Measurements from ENCODE around the gene ZNF710. TPM values are rescaled to one million over a fixed set of nuclear protein-coding genes. Genes with fewer than 3 reads are reported as not detected.
A peak's percentile ranks its signal among the peaks of the same experiment; 100 is the strongest.

ZNF710 gene
- total RNA-seq, 4 donors from 2014 or later = 9.0 to 15.6 (median 11.2) TPM

- Histone ChIP-seq H3K27me3 (no peaks in the 10 kb centered on the region), H3K4me1 (peaks cover 0 to 24% (median 8%) of the 10 kb centered on the region in 4 donors), H3K9me3 (no peaks in the 10 kb centered on the region), H3K27ac (peak overlapping the region in 1 of 4 donors; percentile 16), H3K4me3 (no peak overlapping the region), H3K36me3 (peaks cover 0 to 3% (median 0%) of the 10 kb centered on the region in 3 donors)
- DNase-seq (ENCODE audit: low spot score in 2 of 2) = no peak
- TF ChIP-seq EP300 (IDR thresholded peaks at IDR 0.05) = no peak
- no peak for TF ChIP-seq CTCF (IDR thresholded peaks at IDR 0.05)
- TF ChIP-seq POLR2A (IDR thresholded peaks at IDR 0.05) = no peak
- WGBS, 2 donors = 82 to 91% methylated on average over 1 of the region's 1 CpG
Measured at GRCh38 chr15:90029024-90029423, 27.9 kb downstream of the ZNF710 start.

GRCh38 chr15:90030376-90030775 is 29.3 kb downstream of the ZNF710 start:
- TF ChIP-seq POLR2A (IDR thresholded peaks at IDR 0.05) (no peak), EP300 (IDR thresholded peaks at IDR 0.05) (no peak), CTCF (IDR thresholded peaks at IDR 0.05) (no peak)
- no peak overlapping the region for H3K4me3 ChIP-seq
- no peak for DNase-seq (ENCODE audit: low spot score in 2 of 2)
- H3K27ac ChIP-seq = no peak overlapping the region
- H3K27me3 ChIP-seq = no peaks in the 10 kb centered on the region
- H3K36me3 ChIP-seq = peaks cover 0 to 3% (median 0%) of the 10 kb centered on the region in 3 donors
- no peaks in the 10 kb centered on the region for H3K9me3 ChIP-seq
- peaks cover 0 to 36% (median 15%) of the 10 kb centered on the region in 4 donors for H3K4me1 ChIP-seq
- WGBS, 2 donors = 85 to 92% methylated on average over 8 of the region's 8 CpGs

- no peak for DNase-seq (ENCODE audit: low spot score in 2 of 2)
- Histone ChIP-seq H3K9me3 (no peaks in the 10 kb centered on the region), H3K27ac (no peak overlapping the region), H3K4me1 (peaks cover 0 to 44% (median 18%) of the 10 kb centered on the region in 4 donors), H3K36me3 (peaks cover 0 to 3% (median 0%) of the 10 kb centered on the region in 3 donors), H3K4me3 (no peak overlapping the region), H3K27me3 (no peaks in the 10 kb centered on the region)
- TF ChIP-seq EP300 (IDR thresholded peaks at IDR 0.05) = peak in 1 of 2 donors; percentile 27
- no peak for TF ChIP-seq POLR2A (IDR thresholded peaks at IDR 0.05)
- no peak for TF ChIP-seq CTCF (IDR thresholded peaks at IDR 0.05)
- WGBS, 2 donors = 56% methylated on average over 8 of the region's 8 CpGs
Measured at GRCh38 chr15:90031231-90031791, 30.2 kb downstream of the ZNF710 start.

GRCh38 chr15:90033006-90033405 is 31.9 kb downstream of the ZNF710 start:
- Histone ChIP-seq H3K27ac (peak overlapping the region in 1 of 4 donors; percentile 80), H3K27me3 (no peaks in the 10 kb centered on the region), H3K4me3 (no peak overlapping the region), H3K9me3 (no peaks in the 10 kb centered on the region), H3K4me1 (peaks cover 0 to 61% (median 34%) of the 10 kb centered on the region in 4 donors), H3K36me3 (peaks cover 0 to 3% (median 0%) of the 10 kb centered on the region in 3 donors)
- no peak for TF ChIP-seq CTCF (IDR thresholded peaks at IDR 0.05)
- no peak for TF ChIP-seq POLR2A (IDR thresholded peaks at IDR 0.05)
- TF ChIP-seq EP300 (IDR thresholded peaks at IDR 0.05) = no peak
- no peak for DNase-seq (ENCODE audit: low spot score in 2 of 2)
- WGBS, 2 donors = 80 to 85% methylated on average over 5 of the region's 5 CpGs

GRCh38 chr15:90033448-90033847 is 32.3 kb downstream of the ZNF710 start:
- H3K36me3 ChIP-seq = no peaks in the 10 kb centered on the region
- no peak overlapping the region for H3K4me3 ChIP-seq
- WGBS, 2 donors = 71 to 75% methylated on average over 6 of the region's 6 CpGs
- DNase-seq (ENCODE audit: low spot score in 2 of 2) = no peak
- no peaks in the 10 kb centered on the region for H3K9me3 ChIP-seq
- no peaks in the 10 kb centered on the region for H3K27me3 ChIP-seq
- H3K4me1 ChIP-seq = peaks cover 0 to 65% (median 38%) of the 10 kb centered on the region in 4 donors
- no peak for TF ChIP-seq CTCF (IDR thresholded peaks at IDR 0.05)
- TF ChIP-seq POLR2A (IDR thresholded peaks at IDR 0.05) = no peak
- no peak for TF ChIP-seq EP300 (IDR thresholded peaks at IDR 0.05)
- peak overlapping the region in 3 of 4 donors; percentile 31 to 80 (median 34) for H3K27ac ChIP-seq
